ENCODE measurements around the gene PAIP1.

The PAIP1 gene

DNA sequence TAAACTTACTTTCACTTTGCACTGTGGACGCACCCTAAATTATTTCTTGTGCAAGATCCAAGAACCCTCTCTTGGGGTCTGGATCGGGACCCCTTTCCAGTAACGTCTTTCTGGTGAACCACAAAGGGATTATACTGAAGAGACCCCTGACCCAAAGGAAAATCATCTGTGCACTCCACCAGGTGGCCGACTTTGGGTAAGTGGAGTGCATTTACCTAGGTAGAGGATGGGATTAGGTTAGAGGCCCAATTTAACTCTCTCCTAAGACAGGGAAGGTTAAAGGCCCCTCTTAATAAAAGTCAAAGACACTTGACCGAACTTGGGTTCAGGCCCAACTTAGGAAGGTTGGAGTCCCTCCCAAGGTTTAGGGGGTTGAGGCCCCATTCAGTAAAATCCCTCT, 8.2 kb upstream of the PAIP1 start:
- Histone ChIP-seq H3K9ac (ENCODE audit: low read length) (no peak overlapping the region), H3K14ac (ENCODE audit: low read length in 2 of 2) (no peak overlapping the region), H2BK12ac (ENCODE audit: low read length in 2 of 2) (no peak overlapping the region), H3K23ac (ENCODE audit: low read length in 2 of 2) (no peak overlapping the region), H3K9me3 (ENCODE audit: control insufficient read depth, low read length) (no peaks in the 10 kb centered on the region), H3K27ac (ENCODE audit: low read length, poor library complexity, severe bottlenecking) (no peak overlapping the region), H2AFZ (ENCODE audit: low read depth, low read length) (no peak overlapping the region), H2BK5ac (ENCODE audit: low read depth, low read length, poor library complexity, severe bottlenecking) (no peak overlapping the region), H3K4me3 (ENCODE audit: insufficient read depth in 1 of 2, low read depth in 1 of 2, low read length in 2 of 2) (no peak overlapping the region), H3K4me1 (ENCODE audit: control insufficient read depth, insufficient read depth, low read depth, low read length) (no peaks in the 10 kb centered on the region), H2BK15ac (ENCODE audit: low read depth, poor library complexity, severe bottlenecking) (no peak overlapping the region), H3K36me3 (ENCODE audit: control insufficient read depth in 1 of 2, insufficient read depth in 2 of 2, low read depth in 1 of 2, low read length in 2 of 2) (no peaks in the 10 kb centered on the region), H2BK120ac (ENCODE audit: low read depth, low read length) (no peak overlapping the region), H4K91ac (ENCODE audit: low read length) (no peak overlapping the region), H4K8ac (ENCODE audit: low read length) (no peak overlapping the region), H3K27me3 (ENCODE audit: control insufficient read depth in 1 of 2, insufficient read depth in 1 of 2, low read length in 2 of 2) (no peaks in the 10 kb centered on the region), H3K4ac (ENCODE audit: low read depth in 1 of 2, low read length in 2 of 2) (no peak overlapping the region), H2AK5ac (ENCODE audit: low read length, severe bottlenecking) (no peak overlapping the region), H3K18ac (ENCODE audit: low read depth in 1 of 2, low read length in 2 of 2) (no peak overlapping the region), H3K4me2 (ENCODE audit: low read length, poor library complexity, severe bottlenecking) (no peak overlapping the region), H3K79me1 (replicated peaks; ENCODE audit: low read length, poor library complexity, severe bottlenecking) (no peaks in the 10 kb centered on the region)
- WGBS, result 98% methylated on average over 5 of the region's 5 CpGs
- DNase-seq, result no peak

DNA sequence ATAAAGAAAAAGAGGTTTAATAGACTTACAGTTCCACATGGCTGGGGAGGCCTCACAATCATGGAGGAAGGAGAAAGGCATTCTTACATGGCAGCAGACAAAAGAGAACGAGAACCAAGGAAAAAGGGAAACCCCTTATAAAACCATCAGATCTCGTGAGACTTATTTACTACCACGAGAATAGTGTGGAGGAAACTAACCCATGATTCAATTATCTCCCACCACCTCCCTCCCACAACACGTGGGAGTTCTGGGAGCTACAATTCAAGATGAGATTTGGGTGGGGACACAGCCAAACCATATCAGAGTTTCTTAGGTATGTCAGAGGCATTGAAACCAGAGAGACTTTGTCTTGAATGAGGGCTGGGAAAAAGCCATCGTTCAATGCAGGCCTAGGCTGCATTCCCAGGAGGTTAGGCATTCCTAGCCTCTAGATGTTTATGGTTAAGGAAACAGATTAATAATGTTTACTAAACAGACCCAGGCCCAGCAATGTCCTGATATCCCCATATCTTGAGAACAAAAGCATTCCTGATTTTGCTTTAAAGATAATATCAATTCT, 7.5 kb upstream of the PAIP1 start:
- Histone ChIP-seq H3K9me3 (ENCODE audit: control insufficient read depth, low read length) (no peaks in the 10 kb centered on the region), H3K36me3 (ENCODE audit: control insufficient read depth in 1 of 2, insufficient read depth in 2 of 2, low read depth in 1 of 2, low read length in 2 of 2) (no peaks in the 10 kb centered on the region), H3K27me3 (ENCODE audit: control insufficient read depth in 1 of 2, insufficient read depth in 1 of 2, low read length in 2 of 2) (no peaks in the 10 kb centered on the region), H3K4me2 (ENCODE audit: low read length, poor library complexity, severe bottlenecking) (no peak overlapping the region), H3K23ac (ENCODE audit: low read length in 2 of 2) (no peak overlapping the region), H3K4ac (ENCODE audit: low read depth in 1 of 2, low read length in 2 of 2) (no peak overlapping the region), H3K79me1 (replicated peaks; ENCODE audit: low read length, poor library complexity, severe bottlenecking) (no peaks in the 10 kb centered on the region), H3K14ac (ENCODE audit: low read length in 2 of 2) (no peak overlapping the region), H4K91ac (ENCODE audit: low read length) (no peak overlapping the region), H3K4me3 (ENCODE audit: insufficient read depth in 1 of 2, low read depth in 1 of 2, low read length in 2 of 2) (no peak overlapping the region), H3K27ac (ENCODE audit: low read length, poor library complexity, severe bottlenecking) (no peak overlapping the region), H3K4me1 (ENCODE audit: control insufficient read depth, insufficient read depth, low read depth, low read length) (no peaks in the 10 kb centered on the region), H3K18ac (ENCODE audit: low read depth in 1 of 2, low read length in 2 of 2) (no peak overlapping the region), H2BK5ac (ENCODE audit: low read depth, low read length, poor library complexity, severe bottlenecking) (no peak overlapping the region), H2AFZ (ENCODE audit: low read depth, low read length) (no peak overlapping the region), H2BK12ac (ENCODE audit: low read length in 2 of 2) (no peak overlapping the region), H4K8ac (ENCODE audit: low read length) (no peak overlapping the region), H2BK120ac (ENCODE audit: low read depth, low read length) (no peak overlapping the region), H2AK5ac (ENCODE audit: low read length, severe bottlenecking) (no peak overlapping the region), H2BK15ac (ENCODE audit: low read depth, poor library complexity, severe bottlenecking) (no peak overlapping the region), H3K9ac (ENCODE audit: low read length) (no peak overlapping the region)
- 0% methylated on average over 1 of the region's 5 CpGs for WGBS
- DNase-seq, result no peak

DNA sequence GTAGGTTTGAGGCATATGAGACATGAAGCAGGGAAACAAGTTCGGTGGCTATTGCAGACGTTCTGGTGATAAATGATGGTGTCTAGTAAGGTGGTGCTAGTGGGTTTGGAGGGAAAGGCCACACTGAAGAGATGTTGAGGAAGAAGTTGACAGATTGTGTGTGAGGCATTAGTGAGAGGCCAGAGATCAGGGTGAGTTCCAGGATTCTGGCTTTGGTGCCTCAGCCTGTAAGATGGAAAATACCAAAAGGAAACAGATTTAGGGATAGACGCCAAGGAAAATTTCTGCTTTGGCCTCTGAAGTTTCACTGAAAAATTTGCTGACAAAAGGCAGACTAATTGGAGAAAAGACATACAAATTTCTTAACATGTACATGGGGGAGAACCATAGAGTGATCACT, 6.4 kb upstream of the PAIP1 start:
- Histone ChIP-seq H3K79me1 (replicated peaks; ENCODE audit: low read length, poor library complexity, severe bottlenecking) (no peaks in the 10 kb centered on the region), H3K4me2 (ENCODE audit: low read length, poor library complexity, severe bottlenecking) (no peak overlapping the region), H3K14ac (ENCODE audit: low read length in 2 of 2) (no peak overlapping the region), H3K18ac (ENCODE audit: low read depth in 1 of 2, low read length in 2 of 2) (no peak overlapping the region), H2AK5ac (ENCODE audit: low read length, severe bottlenecking) (no peak overlapping the region), H2BK120ac (ENCODE audit: low read depth, low read length) (no peak overlapping the region), H3K9me3 (ENCODE audit: control insufficient read depth, low read length) (no peaks in the 10 kb centered on the region), H3K23ac (ENCODE audit: low read length in 2 of 2) (no peak overlapping the region), H4K8ac (ENCODE audit: low read length) (no peak overlapping the region), H2AFZ (ENCODE audit: low read depth, low read length) (no peak overlapping the region), H3K4me1 (ENCODE audit: control insufficient read depth, insufficient read depth, low read depth, low read length) (no peaks in the 10 kb centered on the region), H4K91ac (ENCODE audit: low read length) (peak overlapping the region; percentile 61), H3K27ac (ENCODE audit: low read length, poor library complexity, severe bottlenecking) (no peak overlapping the region), H3K9ac (ENCODE audit: low read length) (no peak overlapping the region), H2BK15ac (ENCODE audit: low read depth, poor library complexity, severe bottlenecking) (no peak overlapping the region), H2BK12ac (ENCODE audit: low read length in 2 of 2) (no peak overlapping the region), H2BK5ac (ENCODE audit: low read depth, low read length, poor library complexity, severe bottlenecking) (no peak overlapping the region), H3K4me3 (ENCODE audit: insufficient read depth in 1 of 2, low read depth in 1 of 2, low read length in 2 of 2) (no peak overlapping the region), H3K4ac (ENCODE audit: low read depth in 1 of 2, low read length in 2 of 2) (no peak overlapping the region), H3K36me3 (ENCODE audit: control insufficient read depth in 1 of 2, insufficient read depth in 2 of 2, low read depth in 1 of 2, low read length in 2 of 2) (no peaks in the 10 kb centered on the region), H3K27me3 (ENCODE audit: control insufficient read depth in 1 of 2, insufficient read depth in 1 of 2, low read length in 2 of 2) (no peaks in the 10 kb centered on the region)
- 82% methylated on average over 3 of the region's 3 CpGs for WGBS
- no peak for DNase-seq

DNA sequence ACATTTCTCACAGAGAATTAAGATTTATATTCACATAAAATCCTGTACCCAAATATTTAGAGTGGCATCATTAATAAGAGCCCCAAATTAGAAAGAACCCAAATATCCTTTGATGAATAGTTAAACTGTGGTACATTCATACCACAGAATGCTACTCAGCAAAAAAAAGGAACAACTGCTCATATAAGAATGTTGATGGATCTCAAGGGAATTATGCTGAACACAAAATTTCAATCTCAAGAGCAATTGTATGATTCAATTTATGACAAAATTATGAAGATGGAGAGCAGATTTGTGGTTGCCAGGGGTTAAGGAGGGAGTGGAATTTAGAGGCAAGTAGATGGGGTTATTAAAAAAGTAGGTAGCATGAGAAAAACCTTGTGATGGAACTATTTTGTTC, 4.5 kb upstream of the PAIP1 start:
- no peak overlapping the region for H3K23ac ChIP-seq (ENCODE audit: low read length in 2 of 2)
- H3K18ac ChIP-seq (ENCODE audit: low read depth in 1 of 2, low read length in 2 of 2), result no peak overlapping the region
- H3K4ac ChIP-seq (ENCODE audit: low read depth in 1 of 2, low read length in 2 of 2), result no peak overlapping the region
- no peaks in the 10 kb centered on the region for H3K9me3 ChIP-seq (ENCODE audit: control insufficient read depth, low read length)
- H2BK5ac ChIP-seq (ENCODE audit: low read depth, low read length, poor library complexity, severe bottlenecking), result no peak overlapping the region
- no peak overlapping the region for H3K14ac ChIP-seq (ENCODE audit: low read length in 2 of 2)
- H3K4me2 ChIP-seq (ENCODE audit: low read length, poor library complexity, severe bottlenecking), result no peak overlapping the region
- H4K8ac ChIP-seq (ENCODE audit: low read length), result no peak overlapping the region
- no peak for DNase-seq
- no peak overlapping the region for H2BK120ac ChIP-seq (ENCODE audit: low read depth, low read length)
- no peak overlapping the region for H3K27ac ChIP-seq (ENCODE audit: low read length, poor library complexity, severe bottlenecking)
- no peak overlapping the region for H2AFZ ChIP-seq (ENCODE audit: low read depth, low read length)
- no peak overlapping the region for H3K9ac ChIP-seq (ENCODE audit: low read length)
- no peak overlapping the region for H2AK5ac ChIP-seq (ENCODE audit: low read length, severe bottlenecking)
- H4K91ac ChIP-seq (ENCODE audit: low read length), result no peak overlapping the region
- no peak overlapping the region for H3K4me3 ChIP-seq (ENCODE audit: insufficient read depth in 1 of 2, low read depth in 1 of 2, low read length in 2 of 2)
- no peaks in the 10 kb centered on the region for H3K27me3 ChIP-seq (ENCODE audit: control insufficient read depth in 1 of 2, insufficient read depth in 1 of 2, low read length in 2 of 2)
- no peak overlapping the region for H2BK12ac ChIP-seq (ENCODE audit: low read length in 2 of 2)
- no peak overlapping the region for H2BK15ac ChIP-seq (ENCODE audit: low read depth, poor library complexity, severe bottlenecking)
- no peaks in the 10 kb centered on the region for H3K36me3 ChIP-seq (ENCODE audit: control insufficient read depth in 1 of 2, insufficient read depth in 2 of 2, low read depth in 1 of 2, low read length in 2 of 2)
- H3K79me1 ChIP-seq (replicated peaks; ENCODE audit: low read length, poor library complexity, severe bottlenecking), result peaks cover 1% of the 10 kb centered on the region
- H3K4me1 ChIP-seq (ENCODE audit: control insufficient read depth, insufficient read depth, low read depth, low read length), result no peaks in the 10 kb centered on the region
